ENCODE data around the gene TCF7.

The TCF7 gene

DNA sequence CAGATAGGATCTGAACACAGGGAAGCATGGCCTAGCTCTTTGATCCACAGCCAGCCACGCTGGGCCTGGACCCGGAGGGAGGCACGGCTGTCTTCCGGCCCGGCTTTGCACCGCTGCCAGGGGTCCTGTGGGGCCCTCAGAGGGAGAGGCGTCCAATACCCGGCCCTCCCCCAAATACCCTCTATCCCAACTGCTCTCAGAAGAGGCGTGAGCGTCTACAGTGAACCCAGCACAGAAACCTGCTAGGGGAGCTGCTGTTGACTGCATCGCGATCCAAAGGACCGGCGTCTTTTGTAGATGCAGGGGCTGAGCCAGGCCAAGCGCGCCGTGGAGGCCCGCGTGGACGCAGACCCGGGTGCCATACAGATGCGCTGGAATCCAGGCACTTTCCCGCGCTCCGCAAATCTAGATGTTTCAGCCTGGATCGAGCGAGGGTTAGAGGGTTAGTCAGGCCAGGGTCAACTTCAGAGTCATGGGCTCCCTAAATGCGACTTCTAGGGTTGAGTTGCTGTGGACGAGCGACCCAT is 1.1 kb upstream of the TCF7 start:
- H3K27ac ChIP-seq (ENCODE audit: insufficient read depth, low read depth, low read length, poor library complexity, severe bottlenecking) = no peak overlapping the region
- H3K27me3 ChIP-seq (ENCODE audit: control insufficient read depth, insufficient read depth, low read length, poor library complexity, severe bottlenecking) = peaks cover 34% of the 10 kb centered on the region
- no peak overlapping the region for H3K4me3 ChIP-seq (ENCODE audit: insufficient read depth, low read depth, low read length)
- WGBS, 2 experiments = 86 to 87% methylated on average over 30 of the region's 30 CpGs
- H3K36me3 ChIP-seq (ENCODE audit: control insufficient read depth, insufficient read depth, low read length) = no peaks in the 10 kb centered on the region
- no peaks in the 10 kb centered on the region for H3K9me3 ChIP-seq (ENCODE audit: control insufficient read depth, low read length)
- peaks cover 4% of the 10 kb centered on the region for H3K4me1 ChIP-seq (ENCODE audit: control insufficient read depth, insufficient read depth, low read length)

DNA sequence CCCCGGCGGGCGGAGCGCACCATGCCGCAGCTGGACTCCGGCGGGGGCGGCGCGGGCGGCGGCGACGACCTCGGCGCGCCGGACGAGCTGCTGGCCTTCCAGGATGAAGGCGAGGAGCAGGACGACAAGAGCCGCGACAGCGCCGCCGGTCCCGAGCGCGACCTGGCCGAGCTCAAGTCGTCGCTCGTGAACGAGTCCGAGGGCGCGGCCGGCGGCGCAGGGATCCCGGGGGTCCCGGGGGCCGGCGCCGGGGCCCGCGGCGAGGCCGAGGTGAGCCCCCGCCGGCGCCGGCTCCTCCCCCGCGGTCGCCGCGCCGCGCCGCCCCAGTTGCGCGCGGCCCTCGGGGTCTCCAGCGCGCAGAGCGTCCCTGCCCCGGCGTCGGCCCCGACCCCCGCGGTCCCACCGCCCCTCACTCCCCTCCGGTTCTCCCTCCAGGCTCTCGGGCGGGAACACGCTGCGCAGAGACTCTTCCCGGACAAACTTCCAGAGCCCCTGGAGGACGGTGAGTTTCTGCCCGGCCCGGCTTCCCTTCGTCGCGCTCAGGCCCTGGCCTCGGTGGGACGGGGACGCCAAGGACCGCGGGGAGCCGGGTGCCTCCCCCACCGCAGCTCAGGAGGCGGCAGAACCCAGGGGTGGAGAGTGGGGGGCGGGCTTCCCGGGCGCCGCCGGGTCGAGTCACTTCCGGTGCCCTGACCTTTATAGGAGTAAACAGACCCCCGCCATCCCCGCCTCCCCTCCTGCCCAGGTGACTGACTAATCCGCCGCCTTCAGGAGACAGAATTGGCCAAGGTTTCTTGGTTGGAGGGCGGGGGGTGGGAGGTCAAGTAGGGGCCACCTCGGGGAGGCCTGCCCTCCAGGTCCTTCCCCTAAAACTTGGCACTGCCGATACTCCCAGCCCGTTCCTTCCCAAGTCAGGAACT is 665 bp downstream of the TCF7 start:
- Histone ChIP-seq H3K27ac (ENCODE audit: insufficient read depth, low read depth, low read length, poor library complexity, severe bottlenecking) (no peak overlapping the region), H3K36me3 (ENCODE audit: control insufficient read depth, insufficient read depth, low read length) (no peaks in the 10 kb centered on the region), H3K4me3 (ENCODE audit: insufficient read depth, low read depth, low read length) (peak overlapping the region; percentile 56), H3K9me3 (ENCODE audit: control insufficient read depth, low read length) (no peaks in the 10 kb centered on the region), H3K4me1 (ENCODE audit: control insufficient read depth, insufficient read depth, low read length) (peaks cover 4% of the 10 kb centered on the region), H3K27me3 (ENCODE audit: control insufficient read depth, insufficient read depth, low read length, poor library complexity, severe bottlenecking) (peaks cover 34% of the 10 kb centered on the region)
- WGBS, 2 experiments = 1% methylated on average over 110 of the region's 110 CpGs

DNA sequence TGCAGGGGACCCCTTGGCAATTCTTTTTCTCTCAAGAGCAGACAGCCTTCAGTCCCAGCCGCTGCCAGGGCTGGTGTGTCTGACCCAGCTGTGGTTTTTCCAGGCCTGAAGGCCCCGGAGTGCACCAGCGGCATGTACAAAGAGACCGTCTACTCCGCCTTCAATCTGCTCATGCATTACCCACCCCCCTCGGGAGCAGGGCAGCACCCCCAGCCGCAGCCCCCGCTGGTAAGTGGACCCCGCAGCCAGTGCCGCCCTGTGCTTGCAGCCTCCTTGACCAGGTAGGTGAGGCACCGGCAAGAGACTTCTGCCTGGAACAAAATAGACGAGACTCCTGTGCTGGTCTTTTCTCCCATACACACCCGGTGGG is 1.3 kb downstream of the TCF7 start:
- WGBS, 2 experiments = 76% methylated on average over 13 of the region's 13 CpGs

DNA sequence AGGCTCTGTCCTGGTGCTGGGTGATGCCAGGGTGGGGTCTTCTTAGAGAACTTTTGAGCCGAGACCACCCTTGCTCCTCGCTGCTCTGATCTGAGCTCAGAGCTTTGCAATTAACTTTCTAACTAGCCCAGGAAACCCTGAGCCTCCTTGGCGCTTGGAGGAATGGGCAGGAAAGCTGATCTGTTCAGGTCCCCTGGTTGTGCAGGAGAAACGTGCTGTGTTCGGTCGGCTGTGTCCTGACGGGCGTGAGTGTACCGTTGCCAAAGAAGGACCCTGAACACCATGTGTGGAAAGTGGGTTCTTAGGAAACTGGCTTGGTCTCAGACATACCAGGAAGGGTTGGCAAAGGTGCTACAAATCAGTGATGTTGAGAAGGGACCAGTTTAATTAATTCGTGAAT is 1.8 kb downstream of the TCF7 start:
- WGBS, 2 experiments = 93 to 95% methylated on average over 10 of the region's 10 CpGs
- no peaks in the 10 kb centered on the region for H3K9me3 ChIP-seq (ENCODE audit: control insufficient read depth, low read length)
- H3K36me3 ChIP-seq (ENCODE audit: control insufficient read depth, insufficient read depth, low read length) = no peaks in the 10 kb centered on the region
- H3K4me3 ChIP-seq (ENCODE audit: insufficient read depth, low read depth, low read length) = no peak overlapping the region
- no peak overlapping the region for H3K27ac ChIP-seq (ENCODE audit: insufficient read depth, low read depth, low read length, poor library complexity, severe bottlenecking)
- no peaks in the 10 kb centered on the region for H3K4me1 ChIP-seq (ENCODE audit: control insufficient read depth, insufficient read depth, low read length)
- peaks cover 34% of the 10 kb centered on the region for H3K27me3 ChIP-seq (ENCODE audit: control insufficient read depth, insufficient read depth, low read length, poor library complexity, severe bottlenecking)

More for the DNA sequence above, 1.3 kb downstream of the TCF7 start:
- Histone ChIP-seq H3K27ac (ENCODE audit: insufficient read depth, low read depth, low read length, poor library complexity, severe bottlenecking) (no peak overlapping the region), H3K9me3 (ENCODE audit: control insufficient read depth, low read length) (no peaks in the 10 kb centered on the region), H3K36me3 (ENCODE audit: control insufficient read depth, insufficient read depth, low read length) (no peaks in the 10 kb centered on the region), H3K27me3 (ENCODE audit: control insufficient read depth, insufficient read depth, low read length, poor library complexity, severe bottlenecking) (peaks cover 34% of the 10 kb centered on the region), H3K4me3 (ENCODE audit: insufficient read depth, low read depth, low read length) (peak overlapping the region; percentile 56), H3K4me1 (ENCODE audit: control insufficient read depth, insufficient read depth, low read length) (no peaks in the 10 kb centered on the region)

DNA sequence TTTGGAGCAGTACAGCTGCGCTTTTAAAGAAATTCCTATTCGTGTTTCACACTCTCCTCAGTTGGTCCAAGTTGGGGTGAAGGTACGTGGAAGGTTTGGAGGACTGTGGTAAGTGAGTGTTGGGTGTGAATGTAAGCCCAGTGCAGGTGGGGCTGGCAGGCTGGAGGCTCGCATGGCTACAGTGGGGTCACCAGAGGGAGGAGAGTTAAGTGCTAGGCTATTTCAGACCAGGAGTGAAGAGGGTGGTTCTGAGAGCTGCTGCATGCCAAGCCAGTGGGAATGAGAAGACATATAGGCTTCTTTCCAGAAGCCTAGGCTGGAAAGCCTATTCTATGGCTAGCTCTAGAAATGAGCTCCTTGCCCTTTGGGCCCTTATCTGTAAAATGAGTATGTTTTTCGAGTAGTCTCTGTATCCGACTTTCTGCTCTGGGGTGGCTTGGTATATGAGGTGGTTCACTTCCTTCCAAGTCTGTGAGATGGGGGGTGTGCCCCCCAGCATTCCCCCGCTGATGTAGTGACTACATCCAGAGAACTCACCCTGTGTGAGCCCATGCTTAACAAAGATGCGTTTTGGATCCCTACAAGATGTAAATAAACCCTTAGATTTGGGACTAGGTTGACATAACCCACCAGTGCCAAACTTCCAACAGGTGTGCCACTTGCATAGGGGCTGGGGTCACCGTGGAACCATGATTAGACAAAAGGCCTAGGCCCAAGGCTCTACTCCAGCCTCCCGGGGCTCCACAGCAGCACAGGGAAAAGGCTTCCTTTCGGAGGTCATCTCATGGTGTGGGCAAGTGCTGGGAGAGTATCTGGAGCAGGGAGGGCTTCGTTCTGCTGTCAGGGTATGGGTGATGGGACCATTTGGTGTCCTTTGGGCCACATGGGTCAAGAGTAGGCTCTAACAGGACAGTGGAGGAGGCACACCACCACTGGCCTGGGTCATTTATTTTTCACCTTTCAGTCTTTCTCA is 2.6 kb downstream of the TCF7 start:
- 94 to 95% methylated on average over 12 of the region's 12 CpGs for WGBS, 2 experiments
- no peaks in the 10 kb centered on the region for H3K36me3 ChIP-seq (ENCODE audit: control insufficient read depth, insufficient read depth, low read length)
- peaks cover 32% of the 10 kb centered on the region for H3K27me3 ChIP-seq (ENCODE audit: control insufficient read depth, insufficient read depth, low read length, poor library complexity, severe bottlenecking)
- no peak overlapping the region for H3K27ac ChIP-seq (ENCODE audit: insufficient read depth, low read depth, low read length, poor library complexity, severe bottlenecking)
- no peaks in the 10 kb centered on the region for H3K9me3 ChIP-seq (ENCODE audit: control insufficient read depth, low read length)
- H3K4me3 ChIP-seq (ENCODE audit: insufficient read depth, low read depth, low read length) = no peak overlapping the region
- no peaks in the 10 kb centered on the region for H3K4me1 ChIP-seq (ENCODE audit: control insufficient read depth, insufficient read depth, low read length)

DNA sequence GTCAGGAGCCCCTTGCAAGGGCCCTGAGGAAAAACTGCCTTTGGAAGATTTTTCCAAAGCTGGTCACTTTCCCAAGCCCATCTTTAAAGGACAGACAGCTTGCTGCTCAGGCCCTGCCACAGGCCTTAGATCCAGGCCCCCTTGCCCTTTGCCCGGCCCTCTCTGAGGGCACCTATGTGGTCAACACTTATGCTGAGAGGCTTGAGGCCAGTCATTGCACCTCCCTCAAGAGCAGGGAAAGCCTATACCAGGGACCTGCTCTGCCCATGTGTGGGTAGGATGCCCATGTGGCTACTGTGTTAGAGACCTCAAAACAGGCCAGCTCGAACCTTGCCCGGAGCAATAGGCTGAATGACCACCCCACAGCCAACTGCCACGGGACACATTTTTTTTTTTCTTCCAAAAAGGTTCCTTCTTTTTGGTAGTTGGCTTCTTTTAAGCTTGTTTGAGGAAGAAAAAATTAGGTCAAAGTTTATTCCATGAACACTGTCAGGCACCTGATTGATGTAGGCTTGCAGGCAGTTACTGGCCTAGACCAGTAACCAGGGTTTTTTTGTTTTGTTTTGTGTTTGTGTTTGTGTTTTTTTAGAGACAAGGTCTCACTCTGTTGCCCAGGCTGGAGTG is 3.8 kb downstream of the TCF7 start:
- H3K36me3 ChIP-seq (ENCODE audit: control insufficient read depth, insufficient read depth, low read length) = no peaks in the 10 kb centered on the region
- WGBS, 2 experiments = 93 to 95% methylated on average over 4 of the region's 4 CpGs
- H3K4me1 ChIP-seq (ENCODE audit: control insufficient read depth, insufficient read depth, low read length) = no peaks in the 10 kb centered on the region
- no peaks in the 10 kb centered on the region for H3K9me3 ChIP-seq (ENCODE audit: control insufficient read depth, low read length)
- H3K27me3 ChIP-seq (ENCODE audit: control insufficient read depth, insufficient read depth, low read length, poor library complexity, severe bottlenecking) = peaks cover 20% of the 10 kb centered on the region
- no peak overlapping the region for H3K27ac ChIP-seq (ENCODE audit: insufficient read depth, low read depth, low read length, poor library complexity, severe bottlenecking)
- no peak overlapping the region for H3K4me3 ChIP-seq (ENCODE audit: insufficient read depth, low read depth, low read length)

DNA sequence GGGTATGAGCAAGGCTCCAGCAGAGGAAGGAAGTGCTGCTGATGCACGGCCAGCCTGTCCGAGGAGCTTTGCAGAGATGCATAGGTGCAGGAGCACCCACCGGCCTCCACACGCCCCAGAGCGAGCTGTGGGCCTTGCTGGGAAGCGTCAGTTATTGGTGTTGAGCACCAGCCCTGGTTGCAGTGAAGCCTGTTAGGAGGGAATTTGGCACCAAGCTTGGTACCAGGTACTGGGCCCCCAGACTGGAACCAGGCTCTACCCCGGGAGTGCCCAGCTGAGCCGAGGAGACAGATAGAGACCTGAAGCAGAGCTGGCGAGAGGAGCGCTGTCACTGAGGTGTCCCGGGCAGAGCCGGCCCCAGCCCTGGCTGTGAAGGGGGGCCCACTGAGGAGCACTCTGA is 5.2 kb downstream of the TCF7 start:
- WGBS, 2 experiments = 93 to 94% methylated on average over 12 of the region's 12 CpGs
- peaks cover 11% of the 10 kb centered on the region for H3K27me3 ChIP-seq (ENCODE audit: control insufficient read depth, insufficient read depth, low read length, poor library complexity, severe bottlenecking)
- no peaks in the 10 kb centered on the region for H3K4me1 ChIP-seq (ENCODE audit: control insufficient read depth, insufficient read depth, low read length)
- no peaks in the 10 kb centered on the region for H3K36me3 ChIP-seq (ENCODE audit: control insufficient read depth, insufficient read depth, low read length)
- H3K27ac ChIP-seq (ENCODE audit: insufficient read depth, low read depth, low read length, poor library complexity, severe bottlenecking) = no peak overlapping the region
- H3K9me3 ChIP-seq (ENCODE audit: control insufficient read depth, low read length) = no peaks in the 10 kb centered on the region
- H3K4me3 ChIP-seq (ENCODE audit: insufficient read depth, low read depth, low read length) = no peak overlapping the region

DNA sequence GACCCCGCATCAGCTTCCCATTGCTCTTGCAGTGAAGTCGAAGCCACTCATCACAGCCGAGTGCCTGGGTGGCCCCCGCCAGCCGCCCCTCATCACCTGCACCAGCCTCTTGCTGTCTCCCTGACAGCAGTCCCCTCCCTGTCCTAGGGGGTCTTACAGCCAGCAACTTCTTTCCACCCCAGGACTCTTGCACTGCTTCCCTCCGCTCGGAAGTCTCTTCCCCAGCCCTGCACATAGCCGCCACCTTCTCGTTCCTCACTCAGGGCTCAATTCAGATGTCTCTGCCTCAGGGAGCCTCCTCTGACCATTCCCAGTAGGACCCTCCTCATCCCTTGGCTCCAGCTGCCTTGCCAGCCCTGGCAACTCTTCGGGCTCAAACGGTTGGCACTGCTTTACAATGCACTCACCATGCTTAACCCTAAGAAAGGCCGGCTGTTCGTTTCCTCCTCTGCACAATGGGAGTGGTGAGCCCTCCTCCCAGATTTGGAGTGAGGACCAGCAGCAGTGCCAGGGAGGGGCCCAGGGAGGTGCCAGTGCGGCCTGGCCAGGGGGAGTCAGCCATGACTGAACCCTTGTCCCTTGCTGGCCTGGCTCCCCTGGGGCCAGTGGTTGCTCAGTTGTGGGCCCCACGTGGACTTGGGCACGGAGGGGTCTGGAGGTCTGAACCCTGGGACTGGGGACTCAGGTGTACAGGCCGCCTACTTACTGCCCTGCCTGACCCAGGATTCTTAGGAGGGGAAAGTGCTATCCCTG is 6.1 kb downstream of the TCF7 start:
- no peaks in the 10 kb centered on the region for H3K36me3 ChIP-seq (ENCODE audit: control insufficient read depth, insufficient read depth, low read length)
- H3K4me1 ChIP-seq (ENCODE audit: control insufficient read depth, insufficient read depth, low read length) = no peaks in the 10 kb centered on the region
- H3K4me3 ChIP-seq (ENCODE audit: insufficient read depth, low read depth, low read length) = no peak overlapping the region
- H3K27me3 ChIP-seq (ENCODE audit: control insufficient read depth, insufficient read depth, low read length, poor library complexity, severe bottlenecking) = peaks cover 7% of the 10 kb centered on the region
- no peak overlapping the region for H3K27ac ChIP-seq (ENCODE audit: insufficient read depth, low read depth, low read length, poor library complexity, severe bottlenecking)
- H3K9me3 ChIP-seq (ENCODE audit: control insufficient read depth, low read length) = no peaks in the 10 kb centered on the region
- WGBS, 2 experiments = 93 to 94% methylated on average over 17 of the region's 17 CpGs

DNA sequence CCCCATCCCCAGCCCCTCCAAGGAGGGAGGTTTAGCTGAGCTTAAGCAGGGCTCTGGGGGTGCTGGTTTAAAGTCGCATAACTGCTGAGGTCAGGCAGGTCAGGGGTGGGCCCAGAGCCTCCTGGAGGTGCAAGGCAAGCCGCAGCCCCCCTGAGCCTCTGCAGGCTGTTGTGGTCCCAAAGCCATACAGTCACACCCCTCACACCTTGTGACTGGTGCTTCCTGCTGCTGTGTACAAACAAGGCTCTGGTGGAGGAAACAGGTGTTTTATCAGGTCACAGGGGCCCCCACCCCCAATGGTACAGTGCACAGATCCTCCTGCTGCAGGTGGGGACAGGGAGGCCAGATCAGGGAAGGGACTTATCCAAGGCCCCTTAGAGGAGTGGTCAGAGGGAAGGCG is 8.0 kb downstream of the TCF7 start:
- H3K4me1 ChIP-seq (ENCODE audit: control insufficient read depth, insufficient read depth, low read length) = no peaks in the 10 kb centered on the region
- H3K4me3 ChIP-seq (ENCODE audit: insufficient read depth, low read depth, low read length) = no peak overlapping the region
- no peaks in the 10 kb centered on the region for H3K27me3 ChIP-seq (ENCODE audit: control insufficient read depth, insufficient read depth, low read length, poor library complexity, severe bottlenecking)
- H3K27ac ChIP-seq (ENCODE audit: insufficient read depth, low read depth, low read length, poor library complexity, severe bottlenecking) = no peak overlapping the region
- H3K36me3 ChIP-seq (ENCODE audit: control insufficient read depth, insufficient read depth, low read length) = no peaks in the 10 kb centered on the region
- H3K9me3 ChIP-seq (ENCODE audit: control insufficient read depth, low read length) = no peaks in the 10 kb centered on the region
- WGBS, 2 experiments = 94 to 96% methylated on average over 3 of the region's 3 CpGs
